Activated T-helper 2 cell treated with anti-CD3 and anti-CD28 coated beads, Interferon-gamma antibody, Interleukin-2, Interleukin-4, amounts not matched to agents 10 μg/mL and 5 μg/mL and 100 μg/mL, durations not matched to agents 14 hours and 24 hours and 36 hours (primary cell): Measurements from ENCODE around the gene PIAS1. TPM values are rescaled to one million over a fixed set of nuclear protein-coding genes. Genes with fewer than 3 reads are reported as not detected.
"Not testable (repeated sequence)": the region's sequence is repeated elsewhere in the genome, so short reads cannot be mapped to it uniquely, and the experiment has no call there.

Experiments
- DNase-seq: peaks from one replicate; pipeline ENCODE4 v3.0.0; 2021; ENCODE audit warnings: low spot score
- H3K27ac Mint-ChIP-seq: one replicate; pipeline ENCODE4 v1.8.0; 2021; ENCODE audit warnings: mixed read lengths
- H3K27me3 Mint-ChIP-seq: one replicate; pipeline ENCODE4 v1.8.0; 2021; ENCODE audit warnings: low read depth, mixed read lengths
- H3K36me3 Mint-ChIP-seq: one replicate; pipeline ENCODE4 v1.8.0; 2021; ENCODE audit warnings: low read depth, mixed read lengths
- H3K4me1 Mint-ChIP-seq: one replicate; pipeline ENCODE4 v1.8.0; 2021; ENCODE audit warnings: low read depth, mixed read lengths
- H3K4me3 Mint-ChIP-seq: one replicate; pipeline ENCODE4 v1.8.0; 2021; ENCODE audit warnings: low read depth, mild to moderate bottlenecking, moderate library complexity, mixed read lengths
- H3K9me3 Mint-ChIP-seq: one replicate; pipeline ENCODE4 v1.8.0; 2021; ENCODE audit warnings: mixed read lengths
- intact Hi-C: fragments of 100-400 bp; cut with micrococcal nuclease; formaldehyde crosslinking; loops from one replicate; pipeline ENCODE4 v1.15.1; 2023
- total RNA-seq: library from RNA; stranded (reverse); gene quantifications from 2 replicates; pipeline ENCODE4 v1.2.3, GENCODE V29; 2022

Gene PIAS1
- total RNA-seq, 1 donor from 2014 or later: 30.3 TPM

GRCh38 chr15:68154923-68155559 is 100.9 kb downstream of the PIAS1 start:
- Mint-ChIP-seq H3K27ac (no peak overlapping the region), H3K4me3 (no peak overlapping the region), H3K9me3 (no peaks in the 10 kb centered on the region), H3K27me3 (no peaks in the 10 kb centered on the region), H3K36me3 (peaks cover 28% of the 10 kb centered on the region), H3K4me1 (no peaks in the 10 kb centered on the region)
- DNase-seq: no peak
- intact Hi-C loops: loop anchor here (2.0 kb wide), 1 partner anchor 290 kb away; no protein-coding TSS in a partner anchor

- intact Hi-C loops: no loop called here
- H3K36me3 Mint-ChIP-seq: peaks cover 40% of the 10 kb centered on the region
- no peak overlapping the region for H3K27ac Mint-ChIP-seq
- no peak overlapping the region for H3K4me3 Mint-ChIP-seq
- no peaks in the 10 kb centered on the region for H3K27me3 Mint-ChIP-seq
- no peak for DNase-seq
- no peaks in the 10 kb centered on the region for H3K9me3 Mint-ChIP-seq
- no peaks in the 10 kb centered on the region for H3K4me1 Mint-ChIP-seq
Measured at GRCh38 chr15:68157074-68157473, 103.0 kb downstream of the PIAS1 start.

GRCh38 chr15:68158046-68158628 is 104.0 kb downstream of the PIAS1 start:
- intact Hi-C loops: no loop called here
- Mint-ChIP-seq H3K9me3 (no peaks in the 10 kb centered on the region), H3K4me1 (no peaks in the 10 kb centered on the region)

GRCh38 chr15:68163191-68163590 is 109.1 kb downstream of the PIAS1 start:
- Mint-ChIP-seq H3K27me3 (no peaks in the 10 kb centered on the region), H3K36me3 (peaks cover 41% of the 10 kb centered on the region), H3K4me3 (no peak overlapping the region), H3K27ac (no peak overlapping the region), H3K9me3 (no peaks in the 10 kb centered on the region), H3K4me1 (no peaks in the 10 kb centered on the region)
- no peak for DNase-seq
- intact Hi-C loops: no loop called here

More at GRCh38 chr15:68158046-68158628, 104.0 kb downstream of the PIAS1 start:
- Mint-ChIP-seq H3K27ac (no peak overlapping the region), H3K27me3 (no peaks in the 10 kb centered on the region), H3K36me3 (peaks cover 41% of the 10 kb centered on the region), H3K4me3 (no peak overlapping the region)
- no peak for DNase-seq

- Mint-ChIP-seq H3K27me3 (no peaks in the 10 kb centered on the region), H3K27ac (no peak overlapping the region), H3K4me1 (no peaks in the 10 kb centered on the region), H3K4me3 (no peak overlapping the region), H3K36me3 (peaks cover 30% of the 10 kb centered on the region), H3K9me3 (no peaks in the 10 kb centered on the region)
- no peak for DNase-seq
- intact Hi-C loops: no loop called here
Measured at GRCh38 chr15:68166847-68167246, 112.7 kb downstream of the PIAS1 start.

- H3K9me3 Mint-ChIP-seq, H3K4me3 Mint-ChIP-seq, H3K4me1 Mint-ChIP-seq, DNase-seq, H3K27ac Mint-ChIP-seq, intact Hi-C loops, H3K27me3 Mint-ChIP-seq: not testable (repeated sequence)
- peaks cover 38% of the 10 kb centered on the region for H3K36me3 Mint-ChIP-seq
Measured at GRCh38 chr15:68172037-68172436, 117.9 kb downstream of the PIAS1 start.

GRCh38 chr15:68173119-68173518 is 119.0 kb downstream of the PIAS1 start:
- H3K4me3 Mint-ChIP-seq: no peak overlapping the region
- no peak overlapping the region for H3K27ac Mint-ChIP-seq
- H3K27me3 Mint-ChIP-seq: no peaks in the 10 kb centered on the region
- no peak for DNase-seq
- no peaks in the 10 kb centered on the region for H3K9me3 Mint-ChIP-seq
- H3K36me3 Mint-ChIP-seq: peaks cover 47% of the 10 kb centered on the region
- H3K4me1 Mint-ChIP-seq: no peaks in the 10 kb centered on the region
- intact Hi-C loops: no loop called here

GRCh38 chr15:68175526-68175925 is 121.4 kb downstream of the PIAS1 start:
- Mint-ChIP-seq H3K9me3 (no peaks in the 10 kb centered on the region), H3K36me3 (peaks cover 62% of the 10 kb centered on the region), H3K4me1 (no peaks in the 10 kb centered on the region), H3K27me3 (no peaks in the 10 kb centered on the region), H3K4me3 (no peak overlapping the region), H3K27ac (no peak overlapping the region)
- no peak for DNase-seq
- intact Hi-C loops: no loop called here

GRCh38 chr15:68176601-68177000 is 122.5 kb downstream of the PIAS1 start:
- intact Hi-C loops: no loop called here
- Mint-ChIP-seq H3K27me3 (no peaks in the 10 kb centered on the region), H3K9me3 (no peaks in the 10 kb centered on the region), H3K4me1 (no peaks in the 10 kb centered on the region), H3K4me3 (no peak overlapping the region), H3K36me3 (peaks cover 64% of the 10 kb centered on the region), H3K27ac (no peak overlapping the region)
- no peak for DNase-seq

- H3K9me3 Mint-ChIP-seq: no peaks in the 10 kb centered on the region
- H3K27me3 Mint-ChIP-seq: no peaks in the 10 kb centered on the region
- intact Hi-C loops: no loop called here
- peaks cover 64% of the 10 kb centered on the region for H3K36me3 Mint-ChIP-seq
- H3K27ac Mint-ChIP-seq: no peak overlapping the region
- H3K4me1 Mint-ChIP-seq: no peaks in the 10 kb centered on the region
- no peak for DNase-seq
- no peak overlapping the region for H3K4me3 Mint-ChIP-seq
Measured at GRCh38 chr15:68177742-68178141, 123.6 kb downstream of the PIAS1 start.

GRCh38 chr15:68183616-68184315 is 129.7 kb downstream of the PIAS1 start:
- Mint-ChIP-seq H3K27ac (no peak overlapping the region), H3K9me3 (no peaks in the 10 kb centered on the region), H3K4me1 (peaks cover 7% of the 10 kb centered on the region), H3K4me3 (no peak overlapping the region), H3K36me3 (peaks cover 72% of the 10 kb centered on the region), H3K27me3 (no peaks in the 10 kb centered on the region)
- no peak for DNase-seq
- intact Hi-C loops: loop anchor here (1.0 kb wide), 1 partner anchor 26 kb away; no protein-coding TSS in a partner anchor

GRCh38 chr15:68184616-68185480 is 130.7 kb downstream of the PIAS1 start:
- H3K4me3 Mint-ChIP-seq: no peak overlapping the region
- H3K36me3 Mint-ChIP-seq: peaks cover 72% of the 10 kb centered on the region
- H3K4me1 Mint-ChIP-seq: peaks cover 7% of the 10 kb centered on the region
- H3K27me3 Mint-ChIP-seq: no peaks in the 10 kb centered on the region
- no peak for DNase-seq
- H3K9me3 Mint-ChIP-seq: no peaks in the 10 kb centered on the region
- H3K27ac Mint-ChIP-seq: no peak overlapping the region
- intact Hi-C loops: loop anchor here (1.0 kb wide), 1 partner anchor 24 kb away; no protein-coding TSS in a partner anchor
